ENCODE data around the gene PDLIM1.

DNA sequence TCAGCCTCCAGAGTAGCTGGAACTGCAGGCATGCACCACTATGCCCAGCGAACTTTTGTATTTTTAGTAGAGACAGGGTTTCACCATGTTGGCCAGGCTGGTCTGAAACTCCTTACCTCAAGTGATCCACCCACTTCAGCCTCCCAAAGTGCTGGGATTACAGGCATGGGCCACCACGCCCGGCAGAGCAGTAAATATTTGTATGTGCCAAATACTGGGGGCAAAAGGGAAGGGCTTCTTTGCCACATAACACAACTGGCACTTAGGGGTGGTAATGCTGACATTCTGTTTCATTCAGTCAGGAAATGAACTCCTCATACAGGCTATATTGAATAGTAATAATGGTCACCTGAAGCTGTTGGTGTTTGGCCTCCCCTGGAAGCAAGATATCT lies 55.1 kb downstream of the PDLIM1 start:
- TF ChIP-seq, protein P1, sequence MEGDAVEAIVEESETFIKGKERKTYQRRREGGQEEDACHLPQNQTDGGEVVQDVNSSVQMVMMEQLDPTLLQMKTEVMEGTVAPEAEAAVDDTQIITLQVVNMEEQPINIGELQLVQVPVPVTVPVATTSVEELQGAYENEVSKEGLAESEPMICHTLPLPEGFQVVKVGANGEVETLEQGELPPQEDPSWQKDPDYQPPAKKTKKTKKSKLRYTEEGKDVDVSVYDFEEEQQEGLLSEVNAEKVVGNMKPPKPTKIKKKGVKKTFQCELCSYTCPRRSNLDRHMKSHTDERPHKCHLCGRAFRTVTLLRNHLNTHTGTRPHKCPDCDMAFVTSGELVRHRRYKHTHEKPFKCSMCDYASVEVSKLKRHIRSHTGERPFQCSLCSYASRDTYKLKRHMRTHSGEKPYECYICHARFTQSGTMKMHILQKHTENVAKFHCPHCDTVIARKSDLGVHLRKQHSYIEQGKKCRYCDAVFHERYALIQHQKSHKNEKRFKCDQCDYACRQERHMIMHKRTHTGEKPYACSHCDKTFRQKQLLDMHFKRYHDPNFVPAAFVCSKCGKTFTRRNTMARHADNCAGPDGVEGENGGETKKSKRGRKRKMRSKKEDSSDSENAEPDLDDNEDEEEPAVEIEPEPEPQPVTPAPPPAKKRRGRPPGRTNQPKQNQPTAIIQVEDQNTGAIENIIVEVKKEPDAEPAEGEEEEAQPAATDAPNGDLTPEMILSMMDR (conservative IDR thresholded peaks at IDR 0.05; ENCODE audit: low read length) = no peak
- no peak for TF ChIP-seq EZH2phosphoT487 (IDR thresholded peaks at IDR 0.05; ENCODE audit: borderline replicate concordance)
